ENCODE measurements around the gene AKR1E2.

DNA sequence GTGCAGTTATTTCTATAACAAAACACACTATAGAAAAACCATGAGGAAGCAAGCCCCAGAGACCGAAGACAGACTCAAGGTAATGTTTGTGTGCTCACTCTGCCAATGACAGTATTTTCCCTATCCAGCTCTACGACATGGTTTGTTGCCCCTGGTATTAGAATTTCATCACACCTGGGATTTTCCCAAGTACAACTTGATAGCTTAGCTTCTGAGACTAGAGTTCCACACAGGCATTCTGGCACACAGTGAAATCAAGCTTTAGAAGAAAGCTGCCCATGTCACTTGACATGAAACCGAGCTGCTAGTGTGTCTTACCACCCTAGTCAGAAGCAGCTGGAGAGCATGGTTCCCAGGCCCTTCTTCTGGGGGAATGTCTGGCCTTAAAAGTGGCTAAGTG is 44.1 kb upstream of the AKR1E2 start:
- TF ChIP-seq CTCF (conservative IDR thresholded peaks at IDR 0.05; ENCODE audit: low read depth, low read length) = no peak
- no peak for TF ChIP-seq EZH2 (IDR thresholded peaks at IDR 0.05; ENCODE audit: borderline replicate concordance, low read depth, low read length, poor library complexity, severe bottlenecking)
